Central memory CD8-positive, alpha-beta T cell (primary cell): ENCODE data around the gene TMEM120A.
A peak's percentile ranks its signal among the peaks of the same experiment; 100 is the strongest.

ENCODE experiments used
- ATAC-seq: fragments of 150-1000 bp; cut with Tn5 transposase; replicated peaks from 2 replicates; pipeline ENCODE4 v1.10.0; 2022; ENCODE audit warnings: mild to moderate bottlenecking, moderate FRiP score, moderate number of reproducible peaks; ENCODE audit not compliant: poor library complexity, severe bottlenecking; ENCODE audit errors: extremely low read depth
- DNase-seq, 2 donors: peaks; one replicate each; pipeline ENCODE4 v3.0.0; 2021; ENCODE audit warnings: low spot score in 2 of 2
- H3K27ac Mint-ChIP-seq: one replicate; pipeline ENCODE4 v1.8.0; 2022; ENCODE audit warnings: low read depth, mild to moderate bottlenecking, moderate library complexity, mixed read lengths
- H3K27me3 Mint-ChIP-seq: one replicate; pipeline ENCODE4 v1.8.0; 2022; ENCODE audit warnings: mixed read lengths
- H3K36me3 Mint-ChIP-seq: one replicate; pipeline ENCODE4 v1.8.0; 2022; ENCODE audit warnings: mild to moderate bottlenecking, moderate library complexity, mixed read lengths; ENCODE audit not compliant: insufficient read depth
- H3K4me1 Mint-ChIP-seq: one replicate; pipeline ENCODE4 v1.8.0; 2022; ENCODE audit warnings: mixed read lengths
- H3K4me3 Mint-ChIP-seq: one replicate; pipeline ENCODE4 v1.8.0; 2022; ENCODE audit warnings: mild to moderate bottlenecking, moderate library complexity, mixed read lengths
- H3K9me3 Mint-ChIP-seq: one replicate; pipeline ENCODE4 v1.8.0; 2022; ENCODE audit warnings: mixed read lengths

The TMEM120A gene

GRCh38 chr7:75969182-75969581 lies 25.2 kb downstream of the TMEM120A start:
- H3K4me1 Mint-ChIP-seq = peaks cover 5% of the 10 kb centered on the region
- ATAC-seq = no peak
- H3K36me3 Mint-ChIP-seq = peaks cover 16% of the 10 kb centered on the region
- H3K4me3 Mint-ChIP-seq = no peak overlapping the region
- no peak for DNase-seq
- H3K9me3 Mint-ChIP-seq = no peaks in the 10 kb centered on the region
- H3K27me3 Mint-ChIP-seq = no peaks in the 10 kb centered on the region
- H3K27ac Mint-ChIP-seq = no peak overlapping the region

- Mint-ChIP-seq H3K27ac (no peak overlapping the region), H3K9me3 (no peaks in the 10 kb centered on the region), H3K4me1 (peaks cover 7% of the 10 kb centered on the region), H3K27me3 (no peaks in the 10 kb centered on the region), H3K36me3 (peaks cover 13% of the 10 kb centered on the region), H3K4me3 (no peak overlapping the region)
- ATAC-seq (no peak), DNase-seq (no peak)
Measured at GRCh38 chr7:75968561-75969001, 25.8 kb downstream of the TMEM120A start.

- Mint-ChIP-seq H3K4me1 (peaks cover 12% of the 10 kb centered on the region), H3K36me3 (peaks cover 10% of the 10 kb centered on the region)
Measured at GRCh38 chr7:75968012-75968411, 26.4 kb downstream of the TMEM120A start.

GRCh38 chr7:75967487-75967997 lies 26.9 kb downstream of the TMEM120A start:
- no peak overlapping the region for H3K4me3 Mint-ChIP-seq
- no peaks in the 10 kb centered on the region for H3K9me3 Mint-ChIP-seq
- H3K4me1 Mint-ChIP-seq = peaks cover 12% of the 10 kb centered on the region

More at GRCh38 chr7:75968012-75968411, 26.4 kb downstream of the TMEM120A start:
- DNase-seq (no peak), ATAC-seq (no peak)
- H3K27me3 Mint-ChIP-seq = no peaks in the 10 kb centered on the region
- H3K9me3 Mint-ChIP-seq = no peaks in the 10 kb centered on the region
- H3K4me3 Mint-ChIP-seq = no peak overlapping the region
- no peak overlapping the region for H3K27ac Mint-ChIP-seq

GRCh38 chr7:75967055-75967454 lies 27.3 kb downstream of the TMEM120A start:
- H3K27ac Mint-ChIP-seq = no peak overlapping the region
- no peak for ATAC-seq

More at GRCh38 chr7:75967487-75967997, 26.9 kb downstream of the TMEM120A start:
- no peak for DNase-seq
- Mint-ChIP-seq H3K36me3 (peaks cover 8% of the 10 kb centered on the region), H3K27me3 (no peaks in the 10 kb centered on the region), H3K27ac (no peak overlapping the region)
- ATAC-seq = no peak

GRCh38 chr7:75966190-75966961 lies 28.0 kb downstream of the TMEM120A start:
- DNase-seq (no peak), ATAC-seq (no peak)
- peaks cover 6% of the 10 kb centered on the region for H3K36me3 Mint-ChIP-seq
- no peaks in the 10 kb centered on the region for H3K9me3 Mint-ChIP-seq
- H3K27me3 Mint-ChIP-seq = no peaks in the 10 kb centered on the region
- no peak overlapping the region for H3K27ac Mint-ChIP-seq
- H3K4me1 Mint-ChIP-seq = peaks cover 7% of the 10 kb centered on the region
- H3K4me3 Mint-ChIP-seq = no peak overlapping the region

More at GRCh38 chr7:75967055-75967454, 27.3 kb downstream of the TMEM120A start:
- Mint-ChIP-seq H3K36me3 (peaks cover 6% of the 10 kb centered on the region), H3K27me3 (no peaks in the 10 kb centered on the region), H3K4me1 (peaks cover 12% of the 10 kb centered on the region), H3K4me3 (no peak overlapping the region), H3K9me3 (no peaks in the 10 kb centered on the region)
- no peak for DNase-seq

GRCh38 chr7:75965617-75966016 lies 28.8 kb downstream of the TMEM120A start:
- Mint-ChIP-seq H3K27ac (no peak overlapping the region), H3K36me3 (peaks cover 6% of the 10 kb centered on the region), H3K27me3 (no peaks in the 10 kb centered on the region), H3K4me3 (no peak overlapping the region), H3K4me1 (peaks cover 7% of the 10 kb centered on the region), H3K9me3 (no peaks in the 10 kb centered on the region)
- ATAC-seq (no peak), DNase-seq (no peak)

GRCh38 chr7:75963381-75963995 lies 30.9 kb downstream of the TMEM120A start:
- no peak overlapping the region for H3K27ac Mint-ChIP-seq
- H3K27me3 Mint-ChIP-seq = no peaks in the 10 kb centered on the region
- DNase-seq (no peak), ATAC-seq (no peak)
- peaks cover 12% of the 10 kb centered on the region for H3K36me3 Mint-ChIP-seq
- no peaks in the 10 kb centered on the region for H3K9me3 Mint-ChIP-seq
- no peak overlapping the region for H3K4me3 Mint-ChIP-seq
- H3K4me1 Mint-ChIP-seq = peaks cover 7% of the 10 kb centered on the region

- peaks cover 7% of the 10 kb centered on the region for H3K4me1 Mint-ChIP-seq
- DNase-seq (no peak), ATAC-seq (no peak)
- H3K9me3 Mint-ChIP-seq = no peaks in the 10 kb centered on the region
- H3K27ac Mint-ChIP-seq = peak overlapping the region; percentile 47
- peaks cover 12% of the 10 kb centered on the region for H3K36me3 Mint-ChIP-seq
- no peaks in the 10 kb centered on the region for H3K27me3 Mint-ChIP-seq
- no peak overlapping the region for H3K4me3 Mint-ChIP-seq
Measured at GRCh38 chr7:75962607-75963380, 31.6 kb downstream of the TMEM120A start.

- H3K4me1 Mint-ChIP-seq = peaks cover 7% of the 10 kb centered on the region
- H3K27me3 Mint-ChIP-seq = no peaks in the 10 kb centered on the region
- no peak for ATAC-seq
- H3K9me3 Mint-ChIP-seq = no peaks in the 10 kb centered on the region
- no peak overlapping the region for H3K4me3 Mint-ChIP-seq
- peaks cover 10% of the 10 kb centered on the region for H3K36me3 Mint-ChIP-seq
- no peak overlapping the region for H3K27ac Mint-ChIP-seq
- no peak for DNase-seq
Measured at GRCh38 chr7:75961218-75961617, 33.2 kb downstream of the TMEM120A start.

- Mint-ChIP-seq H3K27me3 (no peaks in the 10 kb centered on the region), H3K36me3 (peaks cover 15% of the 10 kb centered on the region)
Measured at GRCh38 chr7:75960372-75960771, 34.0 kb downstream of the TMEM120A start.

GRCh38 chr7:75958802-75959543 lies 35.4 kb downstream of the TMEM120A start:
- no peak for ATAC-seq
- DNase-seq = no peak
- no peak overlapping the region for H3K27ac Mint-ChIP-seq

More at GRCh38 chr7:75960372-75960771, 34.0 kb downstream of the TMEM120A start:
- Mint-ChIP-seq H3K9me3 (no peaks in the 10 kb centered on the region), H3K4me1 (peaks cover 7% of the 10 kb centered on the region), H3K27ac (no peak overlapping the region), H3K4me3 (no peak overlapping the region)
- DNase-seq = no peak
- ATAC-seq = no peak

More at GRCh38 chr7:75958802-75959543, 35.4 kb downstream of the TMEM120A start:
- Mint-ChIP-seq H3K4me3 (no peak overlapping the region), H3K27me3 (no peaks in the 10 kb centered on the region), H3K4me1 (peaks cover 10% of the 10 kb centered on the region), H3K9me3 (no peaks in the 10 kb centered on the region), H3K36me3 (peaks cover 22% of the 10 kb centered on the region)
